ENCODE measurements around the gene ASAH2. TPM values are rescaled to one million over a fixed set of nuclear protein-coding genes. Genes with fewer than 3 reads are reported as not detected.
A peak's percentile ranks its signal among the peaks of the same experiment; 100 is the strongest.
"Not testable (repeated sequence)": the region's sequence is repeated elsewhere in the genome, so short reads cannot be mapped to it uniquely, and the experiment has no call there.

The ASAH2 gene
- total RNA-seq: 3.1 TPM

- no peak for ATAC-seq
Observed at GRCh38 chr10:50251394-50251793, at the start of gene ASAH2. Gene ASAH2, minus strand, starts transcription at chr10:50251516. Its CDS starts 2,906 bp downstream, at chr10:50248610.

GRCh38 chr10:50299948-50300669, 48.8 kb upstream of the ASAH2 start:
- ATAC-seq: no peak

- ATAC-seq: no peak
Observed at GRCh38 chr10:50295367-50295766, 44.1 kb upstream of the ASAH2 start.

- peak; percentile 11 for ATAC-seq
Observed at GRCh38 chr10:50294582-50294981, 43.3 kb upstream of the ASAH2 start.

GRCh38 chr10:50293513-50294313, 42.4 kb upstream of the ASAH2 start:
- no peak for ATAC-seq

- no peak for ATAC-seq
Observed at GRCh38 chr10:50291261-50291850, 40.0 kb upstream of the ASAH2 start.

- no peak for ATAC-seq
Observed at GRCh38 chr10:50289196-50289595, 37.9 kb upstream of the ASAH2 start.

- ATAC-seq: no peak
Observed at GRCh38 chr10:50286996-50287803, 35.9 kb upstream of the ASAH2 start.

- no peak for ATAC-seq
Observed at GRCh38 chr10:50286517-50286916, 35.2 kb upstream of the ASAH2 start.

- no peak for ATAC-seq
Observed at GRCh38 chr10:50281967-50282522, 30.7 kb upstream of the ASAH2 start.

- ATAC-seq: no peak
Observed at GRCh38 chr10:50281210-50281966, 30.1 kb upstream of the ASAH2 start.

- ATAC-seq: no peak
Observed at GRCh38 chr10:50280049-50280841, 28.9 kb upstream of the ASAH2 start.

GRCh38 chr10:50279489-50279888, 28.2 kb upstream of the ASAH2 start:
- peak; percentile 59 for ATAC-seq

GRCh38 chr10:50275650-50276235, 24.4 kb upstream of the ASAH2 start:
- no peak for ATAC-seq

GRCh38 chr10:50272531-50272930, 21.2 kb upstream of the ASAH2 start:
- no peak for ATAC-seq

GRCh38 chr10:50271564-50272250, 20.4 kb upstream of the ASAH2 start:
- ATAC-seq: no peak

- not testable (repeated sequence) for ATAC-seq
Observed at GRCh38 chr10:50267877-50268276, 16.6 kb upstream of the ASAH2 start.

GRCh38 chr10:50262625-50263024, 11.3 kb upstream of the ASAH2 start:
- not testable (repeated sequence) for ATAC-seq

- peak; percentile 96 for ATAC-seq
Observed at GRCh38 chr10:50260791-50261281, 9.5 kb upstream of the ASAH2 start.
